Right ventricle myocardium superior (tissue), 1 donor: ENCODE measurements around the gene RIN3. TPM values are rescaled to one million over a fixed set of nuclear protein-coding genes. Genes with fewer than 3 reads are reported as not detected.
A peak's percentile ranks its signal among the peaks of the same experiment; 100 is the strongest.
"Not testable (repeated sequence)": the region's sequence is repeated elsewhere in the genome, so short reads cannot be mapped to it uniquely, and the experiment has no call there.

ENCODE experiments used
- ATAC-seq: fragments of 200-7000 bp; cut with Tn5 transposase; one replicate; pipeline ENCODE4 v1.9.1; 2020; ENCODE audit warnings: mild to moderate bottlenecking; ENCODE audit not compliant: poor library complexity
- DNase-seq: peaks from one replicate; pipeline ENCODE4 v3.0.0-alpha.2; 2020
- intact Hi-C: fragments of 100-400 bp; cut with DNase I; formaldehyde crosslinking; loops from one replicate; pipeline ENCODE4 v1.11.2; 2022
- total RNA-seq: library from RNA; stranded (reverse); fragmentation: NEBNext Ultra II Directional; extraction: Animal tissue kit (Norgen Biotek cat#: 25700); gene quantifications from one replicate; pipeline ENCODE4 v1.2.1, GENCODE V29; 2021
- donor health status: DM: no; HTN: yes; CAD: no; lungs with severe emphysema.

Gene RIN3
- total RNA-seq, 1 donor from 2014 or later, result 11.0 TPM

DNA sequence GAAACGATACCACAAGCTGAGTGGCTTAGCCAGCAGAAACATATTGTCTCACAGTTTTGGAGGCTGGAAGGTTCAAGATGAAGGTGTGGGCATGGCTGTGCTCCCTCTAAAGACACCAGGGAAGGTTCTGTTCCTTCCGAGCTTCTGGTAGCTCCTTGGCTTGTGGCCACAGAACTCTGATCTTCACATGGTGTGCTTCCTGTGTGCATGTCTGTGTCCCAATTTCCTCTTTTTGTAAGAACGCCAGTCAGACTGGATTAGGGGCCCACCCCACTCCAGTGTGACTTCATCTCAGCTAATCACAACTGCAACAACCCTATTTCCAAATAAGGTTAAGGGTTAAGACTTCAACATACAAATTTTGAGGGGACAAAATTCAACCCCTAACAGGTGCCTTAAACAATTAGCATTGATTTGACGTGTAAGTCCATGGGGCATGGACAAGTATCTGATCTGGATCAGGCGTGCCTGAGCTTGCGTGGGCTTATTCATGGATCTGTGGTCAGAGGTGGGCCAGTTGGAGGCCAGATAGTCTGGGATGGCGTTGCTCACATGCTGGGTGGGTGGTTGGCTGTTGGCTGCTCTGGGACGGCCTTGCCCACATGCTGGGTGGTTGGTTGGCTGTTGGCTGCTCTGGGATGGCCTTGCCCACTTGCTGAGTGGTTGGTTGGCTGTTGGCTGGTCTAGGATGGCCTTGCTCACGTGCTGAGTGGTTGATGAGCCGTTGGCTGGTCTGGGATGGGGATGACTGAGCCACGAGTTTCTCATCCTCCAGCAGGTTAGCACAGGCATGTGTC, 146.4 kb downstream of the RIN3 start:
- intact Hi-C loops, result no loop called here
- ATAC-seq (peak; percentile 65), DNase-seq (peak; percentile 69)

DNA sequence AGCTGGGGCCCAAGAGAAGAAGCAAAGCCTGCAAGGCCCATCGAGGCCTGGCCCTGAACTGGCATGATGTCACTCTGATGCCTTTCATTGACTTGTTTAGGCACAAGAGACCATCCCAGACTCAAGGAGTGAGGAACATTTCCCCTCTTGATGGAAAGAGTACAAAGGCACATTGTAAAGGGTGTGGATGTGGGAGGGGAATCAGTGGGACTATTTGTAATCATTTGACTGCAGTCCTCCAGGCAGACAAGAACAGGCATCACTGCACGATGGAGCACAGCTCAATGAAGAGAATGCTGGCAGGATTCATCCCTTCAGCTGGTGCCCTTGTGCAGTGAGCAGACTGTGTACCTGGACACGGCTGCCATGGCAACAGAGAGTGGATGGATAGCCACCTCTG, 147.0 kb downstream of the RIN3 start:
- no peak for ATAC-seq
- intact Hi-C loops, result no loop called here
- DNase-seq, result no peak

DNA sequence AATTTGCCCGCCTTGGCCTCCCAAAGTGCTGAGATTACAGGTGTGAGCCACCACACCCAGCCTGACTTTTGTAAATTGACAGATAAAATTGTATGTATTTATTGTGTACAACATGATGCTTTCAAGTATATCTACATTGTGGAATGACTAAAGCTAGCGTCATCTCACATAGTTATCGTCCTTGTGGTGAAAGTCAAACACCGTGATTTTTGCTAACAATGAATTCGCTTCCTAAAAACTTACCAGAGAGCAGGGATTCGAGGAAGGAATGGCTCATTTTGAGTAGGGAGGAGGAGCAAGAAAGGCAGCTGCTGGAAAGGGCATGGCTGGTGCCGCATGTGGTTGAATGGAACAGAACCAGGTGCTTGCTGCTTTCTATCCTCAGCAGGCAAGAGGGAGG, 149.5 kb downstream of the RIN3 start:
- intact Hi-C loops, result no loop called here
- ATAC-seq (no peak), DNase-seq (no peak)

DNA sequence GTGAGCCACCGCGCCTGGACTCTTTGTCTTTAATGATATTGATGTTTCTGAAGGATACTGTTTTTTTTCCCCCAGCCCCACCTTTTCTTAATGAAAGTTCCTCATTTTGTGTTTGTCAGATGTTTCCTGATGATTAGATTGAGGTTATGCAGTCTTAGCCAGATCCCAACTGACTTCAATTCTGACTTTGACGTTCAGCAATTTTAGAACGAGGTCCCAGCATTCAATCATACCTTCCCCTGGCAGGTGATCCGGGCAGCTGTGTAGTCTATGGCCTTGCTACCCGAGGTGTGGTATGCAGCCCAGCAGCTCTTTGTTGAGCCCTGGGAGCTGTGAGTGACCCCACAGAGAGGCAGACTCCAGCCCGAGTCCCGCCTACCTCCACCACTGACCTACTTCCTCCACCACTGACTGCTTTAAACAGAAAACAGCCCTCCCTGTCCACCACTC, 152.1 kb downstream of the RIN3 start:
- DNase-seq (no peak), ATAC-seq (peak; percentile 50)
- intact Hi-C loops, result no loop called here

DNA sequence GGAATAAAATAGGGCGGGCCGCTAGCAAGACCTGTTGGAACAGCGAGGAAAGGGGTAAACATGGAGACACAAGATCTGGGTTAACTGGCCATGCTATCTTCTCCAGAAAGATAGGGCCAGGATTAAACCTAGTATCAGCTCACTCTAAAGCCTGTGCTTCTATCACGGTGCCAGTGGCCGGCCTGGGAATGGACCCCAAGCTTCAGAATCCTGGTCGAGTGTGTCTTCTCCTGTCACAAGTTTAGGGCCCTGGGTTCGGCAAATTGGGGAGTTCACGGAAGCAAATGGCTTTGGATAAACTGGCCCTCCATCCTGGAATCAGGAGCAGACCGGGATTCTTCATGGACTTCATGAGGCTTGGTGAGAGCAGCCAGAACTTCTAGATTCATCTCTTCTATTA, 152.7 kb downstream of the RIN3 start:
- no peak for DNase-seq
- intact Hi-C loops, result no loop called here
- ATAC-seq, result no peak

DNA sequence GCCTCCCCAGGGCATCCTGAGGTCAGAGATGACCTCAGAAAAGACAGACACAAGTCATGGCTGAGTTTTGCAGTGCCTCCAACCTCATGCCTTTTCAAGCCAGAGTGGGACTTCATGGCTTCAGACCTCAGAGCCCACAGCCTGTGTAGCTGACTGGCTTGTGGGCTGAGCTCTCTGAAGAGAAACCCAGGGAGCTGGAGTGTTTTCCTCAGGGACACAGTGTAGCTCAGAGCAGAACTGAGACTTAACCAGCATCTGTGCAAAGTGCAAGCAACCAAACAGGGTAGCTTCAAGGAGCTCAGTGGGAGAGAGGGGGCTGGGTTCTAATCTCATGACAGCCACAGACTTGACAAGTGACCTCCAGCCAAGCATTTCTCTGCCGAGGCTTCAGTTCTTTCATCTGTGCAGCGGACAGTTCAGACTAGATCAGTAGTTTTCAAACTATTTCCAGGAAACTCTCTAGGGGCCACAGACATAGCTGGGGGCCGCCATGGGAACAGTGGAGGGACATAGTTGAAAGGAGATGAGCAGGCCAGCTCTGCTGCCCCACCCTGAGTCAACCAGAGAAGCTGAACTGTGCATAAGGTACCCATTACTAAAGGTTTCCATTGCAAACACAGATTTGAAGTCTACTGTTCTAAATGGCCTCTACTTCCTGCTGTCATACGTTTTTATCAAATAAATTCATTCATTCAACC, 154.8 kb downstream of the RIN3 start:
- intact Hi-C loops, result no loop called here
- DNase-seq (no peak), ATAC-seq (no peak)

DNA sequence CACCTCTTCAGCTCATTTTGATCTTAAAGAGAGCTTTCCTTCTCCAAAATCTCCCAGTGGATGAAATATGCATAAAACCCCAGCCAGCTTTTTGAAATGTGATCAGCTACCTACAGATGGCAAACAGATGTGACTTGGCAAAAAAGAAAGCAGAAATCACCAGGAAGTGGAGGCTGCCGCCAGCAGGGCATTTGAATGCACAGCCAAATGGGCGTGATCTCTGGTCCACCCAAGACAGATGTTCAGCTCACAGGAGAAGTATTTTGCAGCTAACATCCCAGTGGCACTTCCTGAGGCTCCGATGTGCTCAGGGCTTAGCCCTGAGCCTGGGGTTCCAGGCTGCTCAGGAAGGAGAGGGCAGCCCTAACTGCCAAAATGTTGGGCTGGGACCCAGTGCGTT, 156.6 kb downstream of the RIN3 start:
- ATAC-seq, result peak; percentile 64
- intact Hi-C loops, result no loop called here

DNA sequence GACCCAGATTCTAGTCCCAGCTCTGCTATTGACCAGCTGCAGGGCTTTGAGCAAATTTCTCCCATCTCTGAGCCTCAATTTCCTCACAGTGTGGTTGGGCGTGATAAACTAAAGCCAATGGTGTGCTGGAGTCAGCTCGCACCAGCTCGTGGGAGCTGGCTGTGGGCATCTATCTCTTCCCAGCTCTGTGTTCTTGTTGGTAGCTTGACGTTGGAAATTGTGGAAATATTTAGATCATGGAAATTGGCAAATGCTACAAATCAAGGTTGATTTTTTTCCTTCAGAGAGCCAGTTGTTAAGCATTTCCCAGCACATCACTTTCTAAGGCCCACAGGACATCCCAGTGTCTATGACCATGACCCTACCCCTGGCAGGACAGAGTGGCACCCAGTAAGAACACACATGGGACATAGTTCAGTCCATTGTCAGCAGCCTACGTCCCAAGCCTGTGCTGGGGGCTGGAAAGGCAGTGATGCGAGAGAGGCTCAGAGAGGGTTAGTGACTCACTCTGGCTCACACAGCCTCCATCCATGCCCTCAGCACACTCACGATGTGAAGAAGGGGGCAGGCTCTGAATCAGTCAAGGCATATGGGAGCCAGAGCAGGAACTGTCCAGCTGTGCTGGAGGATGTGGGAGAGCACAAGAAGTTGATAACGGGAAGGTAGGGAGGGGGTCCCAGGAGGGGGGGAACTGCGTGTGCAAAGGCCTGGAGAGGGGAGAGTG, 157.2 kb downstream of the RIN3 start:
- intact Hi-C loops, result no loop called here
- ATAC-seq (no peak), DNase-seq (no peak)

More for the DNA sequence above, 156.6 kb downstream of the RIN3 start:
- no peak for DNase-seq

DNA sequence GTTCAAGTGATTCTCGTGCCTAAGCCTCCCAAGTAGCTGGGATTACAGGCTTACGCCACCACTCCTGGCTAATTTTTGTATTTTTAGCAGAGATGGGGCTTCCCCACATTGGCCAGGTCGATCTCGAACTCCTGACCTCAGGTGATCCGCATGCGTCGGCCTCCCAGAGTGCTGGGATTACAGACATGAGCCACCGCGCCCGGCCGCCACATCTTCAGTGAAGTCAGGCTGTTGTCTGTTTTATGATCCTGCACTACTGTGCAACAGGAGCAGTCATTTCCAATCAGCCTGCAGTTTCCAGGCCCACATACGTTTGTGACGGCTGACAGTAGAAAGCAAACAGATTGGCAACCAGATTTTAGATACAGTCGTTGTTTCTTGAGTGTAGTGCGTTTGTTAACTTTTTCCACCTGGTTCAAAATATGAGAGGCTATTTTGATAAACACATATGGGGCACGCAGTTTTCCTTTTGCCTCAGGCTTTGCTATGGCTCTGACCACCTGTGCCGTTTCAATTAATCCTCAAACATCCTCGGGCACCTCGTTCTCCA, 160.1 kb downstream of the RIN3 start:
- no peak for ATAC-seq
- intact Hi-C loops, result no loop called here
- no peak for DNase-seq

DNA sequence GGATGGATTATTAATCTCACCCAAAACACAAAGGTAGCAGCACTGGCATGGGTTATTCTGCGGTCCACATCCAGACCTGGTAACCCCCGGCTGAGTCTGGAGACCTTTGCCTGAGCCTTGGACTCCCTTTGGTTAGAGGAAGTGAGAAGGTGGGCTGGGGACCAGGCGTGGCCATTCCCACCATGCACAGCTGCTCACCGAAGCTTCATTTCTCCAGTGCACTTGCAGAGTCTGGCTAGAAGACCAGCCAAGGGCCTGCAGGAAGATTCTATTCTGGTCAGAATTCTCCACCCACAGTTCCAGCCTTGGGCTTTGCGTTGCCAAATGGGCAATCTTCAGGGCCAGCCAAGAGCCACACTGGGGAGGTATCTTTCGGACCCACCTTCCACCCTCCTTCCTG, 161.8 kb downstream of the RIN3 start:
- intact Hi-C loops, result no loop called here
- DNase-seq, result no peak
- no peak for ATAC-seq

DNA sequence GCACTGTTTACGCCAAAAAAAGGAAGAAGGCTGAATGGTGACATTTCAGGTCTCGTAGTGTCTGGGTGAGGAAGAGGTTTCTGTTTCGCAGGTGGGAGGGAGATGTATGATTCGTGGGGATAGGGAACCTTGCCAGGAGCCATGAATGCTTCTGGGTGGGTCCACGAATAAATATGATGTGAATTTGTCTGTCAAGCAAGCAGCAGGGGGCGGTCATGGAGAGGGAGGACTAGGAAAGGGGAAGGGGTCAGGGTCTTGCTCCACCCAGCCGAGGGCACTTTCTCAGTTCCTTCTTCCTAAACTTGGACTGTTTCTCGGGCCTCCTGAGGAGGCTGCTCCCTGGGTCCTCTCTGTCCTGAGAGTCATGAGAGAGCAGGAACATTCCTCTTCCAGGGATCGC, 162.4 kb downstream of the RIN3 start:
- ATAC-seq (peak; percentile 34), DNase-seq (no peak)
- intact Hi-C loops, result no loop called here

DNA sequence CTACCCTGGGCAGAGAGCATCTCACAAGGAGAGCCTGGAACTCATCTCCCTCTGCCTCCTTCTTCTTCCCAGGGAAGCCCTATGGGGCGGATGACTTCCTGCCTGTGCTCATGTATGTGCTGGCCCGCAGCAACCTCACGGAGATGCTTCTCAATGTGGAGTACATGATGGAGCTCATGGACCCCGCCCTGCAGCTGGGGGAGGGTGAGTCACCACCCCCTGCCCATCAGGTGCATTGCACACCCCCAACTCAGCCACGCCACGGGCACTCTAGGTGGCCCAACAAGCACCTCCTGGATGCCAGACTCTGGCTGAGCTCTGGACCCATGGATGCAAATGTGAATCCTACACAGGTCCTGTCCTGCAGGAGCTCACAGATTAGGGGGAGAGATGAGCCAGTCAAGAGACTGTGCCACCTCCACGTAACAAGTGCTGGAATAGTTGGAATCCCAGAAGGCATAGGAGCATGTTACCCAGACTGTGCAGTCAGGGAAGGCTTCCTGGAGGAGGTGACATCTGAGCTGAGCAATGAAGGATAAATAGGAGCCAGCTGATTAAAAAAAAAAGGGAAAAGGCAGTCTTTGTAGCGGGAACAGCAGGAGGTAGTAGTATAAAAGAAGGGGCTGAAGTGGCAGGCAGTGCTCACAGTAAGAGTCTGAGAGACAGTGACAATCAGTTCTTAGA, 163.0 kb downstream of the RIN3 start:
- no peak for ATAC-seq
- intact Hi-C loops, result no loop called here
- DNase-seq, result no peak

DNA sequence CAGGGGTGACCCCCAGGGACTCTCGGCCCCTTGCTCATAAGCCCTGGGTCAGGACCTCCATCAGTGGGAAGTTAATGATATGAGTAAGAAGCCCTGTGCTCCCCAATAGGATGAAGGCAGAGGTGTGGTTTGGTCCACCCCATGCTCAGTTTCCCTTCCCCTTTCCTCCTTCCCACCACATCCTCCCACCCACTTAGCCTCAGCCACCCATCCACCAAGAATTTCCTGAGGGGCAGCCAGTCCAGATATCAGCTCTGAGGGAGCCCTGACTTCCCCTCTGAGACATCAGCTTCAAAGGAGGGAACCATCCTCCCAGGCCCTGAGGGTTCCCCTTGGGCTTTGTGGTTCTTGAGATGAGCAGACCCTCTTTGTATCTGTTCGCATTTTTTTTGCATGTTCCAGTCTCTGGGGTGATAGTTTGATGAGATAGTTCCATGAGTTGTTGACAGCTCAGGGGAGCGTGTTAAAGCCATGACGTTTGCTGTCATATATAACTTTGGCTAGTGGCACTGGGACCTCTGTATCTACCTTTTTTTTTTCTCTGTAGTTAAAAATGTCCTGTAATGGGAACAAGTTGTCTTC, 163.6 kb downstream of the RIN3 start:
- DNase-seq (no peak), ATAC-seq (peak; percentile 14)
- intact Hi-C loops, result no loop called here

DNA sequence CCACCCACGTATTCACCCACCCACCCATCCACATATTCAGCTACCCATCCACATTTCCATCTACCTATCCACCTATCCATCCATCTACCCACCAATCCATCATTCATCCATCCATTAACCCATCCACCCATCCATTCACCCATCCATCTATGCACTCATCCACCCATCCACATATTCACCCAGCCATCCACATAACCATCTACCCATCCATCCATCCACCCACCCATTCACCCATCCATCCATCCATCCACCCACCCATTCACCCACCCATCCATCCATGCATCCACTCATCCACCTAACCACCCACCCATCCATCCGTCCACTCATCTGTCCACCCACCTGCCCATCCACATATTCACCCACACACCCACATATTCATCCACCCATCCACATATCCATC, 164.4 kb downstream of the RIN3 start:
- ATAC-seq, result no peak
- DNase-seq, result no peak
- intact Hi-C loops, result no loop called here

DNA sequence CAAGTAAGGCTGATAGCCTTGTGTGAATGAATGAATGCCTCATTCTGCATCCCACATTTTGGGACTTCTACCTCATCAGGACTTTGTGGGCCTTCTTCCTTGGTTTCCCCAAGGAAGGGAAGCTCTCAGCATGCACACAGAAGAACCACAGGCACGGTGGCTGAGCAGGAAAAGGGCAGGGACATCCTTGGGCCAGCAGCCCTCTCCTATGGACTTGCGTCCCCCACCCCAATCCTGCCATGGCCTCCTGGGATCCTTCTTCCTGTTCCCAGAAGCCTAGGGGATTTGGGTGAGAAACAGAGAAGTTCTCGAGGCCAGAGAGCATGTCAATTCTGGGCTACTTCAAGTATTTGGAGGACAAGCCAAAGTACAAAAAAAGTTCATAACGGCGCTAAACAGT, 165.2 kb downstream of the RIN3 start:
- DNase-seq, result no peak
- ATAC-seq, result no peak
- intact Hi-C loops, result no loop called here

DNA sequence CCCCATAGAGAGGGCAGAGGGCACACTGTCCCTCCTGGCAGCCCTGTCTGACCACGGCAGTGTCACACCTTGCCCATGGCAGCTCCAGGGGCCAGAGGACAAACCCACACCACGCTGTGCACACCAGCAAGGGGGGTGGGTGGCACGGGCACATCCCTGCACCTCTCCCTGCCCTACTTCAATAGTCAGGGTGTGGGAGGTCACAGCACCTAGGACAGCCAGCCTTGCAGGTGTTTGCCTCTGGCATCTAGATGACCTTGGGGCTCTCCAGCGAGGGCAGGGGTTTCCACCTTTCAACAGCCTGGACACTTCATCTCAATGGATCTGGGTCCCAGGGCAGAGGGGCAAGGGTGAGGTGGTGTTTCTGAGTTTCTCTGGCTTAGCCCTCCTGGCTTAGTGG, 165.7 kb downstream of the RIN3 start:
- intact Hi-C loops, result no loop called here
- no peak for ATAC-seq
- DNase-seq, result no peak

DNA sequence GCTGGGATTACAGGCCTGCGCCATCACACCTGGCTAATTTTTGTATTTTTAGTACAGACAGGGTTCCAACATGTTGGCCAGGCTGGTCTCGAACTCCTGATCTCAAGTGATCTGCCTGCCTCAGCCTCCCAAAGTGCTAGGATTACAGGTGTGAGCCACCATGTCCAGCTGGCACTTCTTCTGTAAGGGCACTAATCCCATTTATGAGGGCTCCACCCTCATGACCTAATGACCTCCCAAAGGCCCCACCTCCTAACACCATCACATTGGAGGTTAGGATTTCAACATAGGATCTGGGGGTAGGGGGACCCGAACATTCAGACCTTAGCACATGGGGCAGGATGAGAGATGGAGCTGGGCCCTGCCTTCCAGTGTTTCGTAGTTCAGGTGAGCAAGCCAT, 166.7 kb downstream of the RIN3 start:
- DNase-seq, ATAC-seq, intact Hi-C loops: not testable (repeated sequence)

DNA sequence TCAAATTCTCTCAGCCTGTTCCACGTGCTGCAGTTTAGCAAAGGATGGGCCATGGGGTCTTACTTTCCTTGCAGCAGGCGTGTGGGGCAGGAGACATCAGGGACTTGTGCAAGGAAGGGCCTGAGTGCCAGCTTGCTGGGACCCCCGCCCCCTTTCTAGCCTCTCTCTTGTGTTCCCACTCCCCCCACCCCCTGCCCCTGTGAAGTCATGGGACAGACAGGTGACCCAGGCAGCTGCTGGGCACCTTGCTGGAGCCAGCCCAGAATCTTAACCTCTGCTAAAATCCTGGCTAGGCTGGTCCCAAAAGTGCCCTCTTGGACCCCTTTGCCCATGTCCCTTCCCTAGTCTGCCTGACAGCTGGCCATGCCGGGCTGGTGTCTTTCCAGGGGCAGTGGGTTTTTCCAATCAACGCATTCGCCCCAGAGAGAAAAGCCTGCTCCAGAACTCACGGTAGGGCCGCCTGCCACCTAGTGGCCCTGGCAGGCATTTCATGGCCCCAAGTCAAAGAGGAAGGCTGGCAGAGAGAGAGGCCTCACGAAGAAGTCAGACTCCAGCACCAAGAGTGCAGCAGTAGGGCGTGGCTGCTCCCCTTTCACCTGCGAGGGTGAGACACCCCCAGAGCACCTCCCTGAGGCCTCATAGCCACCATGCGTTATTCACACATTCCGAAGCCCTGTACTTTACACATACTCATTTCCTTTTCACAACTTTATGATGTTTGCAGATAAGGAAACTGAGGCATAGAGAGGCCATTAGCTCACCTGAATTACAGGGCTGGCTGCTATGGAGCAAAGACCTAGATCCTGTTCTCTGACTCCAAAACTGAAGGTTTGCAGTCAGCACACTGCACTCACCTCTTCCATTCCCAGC, 167.4 kb downstream of the RIN3 start:
- peak; percentile 89 for DNase-seq
- intact Hi-C loops, result no loop called here
- ATAC-seq, result peak; percentile 78
